ENCODE measurements around the gene BAHCC1.

BAHCC1 gene

DNA sequence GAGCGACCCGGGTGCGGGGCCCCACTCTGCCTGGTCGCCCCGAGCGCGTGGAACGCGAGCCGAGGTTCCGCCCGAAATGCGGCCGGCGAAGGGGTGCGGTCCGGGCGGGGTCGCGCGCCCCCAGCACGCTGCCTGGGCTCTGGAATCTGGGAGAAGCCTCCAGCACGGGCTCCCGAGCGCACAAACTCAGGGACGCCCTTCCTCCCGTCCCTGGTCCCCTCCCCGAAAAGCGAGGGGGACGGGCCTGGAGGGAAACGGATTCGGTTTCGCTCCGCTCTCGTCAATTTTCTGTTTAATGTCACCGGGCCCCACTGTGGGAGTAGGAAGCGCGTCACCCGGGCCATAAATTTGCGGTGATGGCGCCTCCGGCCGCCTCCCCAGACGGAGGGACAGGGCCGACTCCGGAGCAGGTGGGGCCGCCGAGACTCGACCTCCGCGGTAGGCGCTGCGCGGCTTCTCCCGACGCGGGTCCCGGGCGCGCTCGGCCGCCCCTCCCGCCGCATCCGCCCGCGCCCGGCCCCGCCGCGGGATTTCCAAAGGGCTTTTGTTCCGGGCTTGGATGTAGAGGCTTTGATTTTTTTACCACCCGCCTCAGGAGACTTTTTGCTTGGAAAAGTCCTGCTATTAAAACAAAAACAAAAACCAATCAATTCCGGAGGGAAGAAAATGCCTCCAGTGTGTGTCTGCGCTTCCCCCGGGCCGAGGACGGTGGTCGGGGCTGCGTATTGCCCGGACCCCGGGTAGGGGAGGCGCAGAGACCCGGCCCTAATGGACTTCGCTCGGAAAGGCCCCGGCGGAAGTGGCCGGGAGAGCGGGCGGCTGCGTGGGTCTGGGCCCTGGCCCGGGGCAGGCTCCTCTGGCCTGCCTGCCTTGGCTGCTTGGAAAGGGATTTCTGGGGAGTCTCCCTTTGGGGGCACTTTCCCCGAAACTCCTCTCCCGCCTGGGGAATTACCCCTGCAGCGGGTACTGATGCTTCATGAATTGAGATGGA is 7.9 kb upstream of the BAHCC1 start:
- DNase-seq: peak; percentile 82 to 89

DNA sequence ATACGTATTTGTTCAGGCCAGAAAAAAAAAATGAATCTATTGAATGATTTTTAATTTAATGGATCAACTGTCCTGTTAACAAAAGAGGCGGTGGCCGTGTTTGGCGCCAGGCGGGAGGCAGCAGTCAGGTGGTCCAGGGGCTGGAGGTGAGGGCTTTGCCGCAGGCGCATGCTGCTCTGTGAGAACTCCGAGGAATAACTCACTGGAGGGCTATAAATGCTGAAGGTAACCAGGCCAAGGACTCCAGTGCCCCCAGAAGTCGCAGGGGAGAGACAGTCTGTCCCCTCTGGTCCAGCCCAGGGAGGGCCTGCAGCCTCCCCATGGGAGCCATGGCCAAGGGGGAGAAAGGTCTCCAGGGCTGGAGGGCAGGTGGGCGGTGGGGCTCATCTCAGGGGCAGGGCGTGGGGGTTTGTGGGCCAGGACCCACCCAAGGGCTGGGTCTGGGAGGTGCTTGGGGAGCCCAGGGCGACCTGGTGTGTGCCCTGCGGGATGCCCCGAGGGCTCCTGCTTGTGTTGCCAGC is 7.1 kb upstream of the BAHCC1 start:
- no peak for DNase-seq

DNA sequence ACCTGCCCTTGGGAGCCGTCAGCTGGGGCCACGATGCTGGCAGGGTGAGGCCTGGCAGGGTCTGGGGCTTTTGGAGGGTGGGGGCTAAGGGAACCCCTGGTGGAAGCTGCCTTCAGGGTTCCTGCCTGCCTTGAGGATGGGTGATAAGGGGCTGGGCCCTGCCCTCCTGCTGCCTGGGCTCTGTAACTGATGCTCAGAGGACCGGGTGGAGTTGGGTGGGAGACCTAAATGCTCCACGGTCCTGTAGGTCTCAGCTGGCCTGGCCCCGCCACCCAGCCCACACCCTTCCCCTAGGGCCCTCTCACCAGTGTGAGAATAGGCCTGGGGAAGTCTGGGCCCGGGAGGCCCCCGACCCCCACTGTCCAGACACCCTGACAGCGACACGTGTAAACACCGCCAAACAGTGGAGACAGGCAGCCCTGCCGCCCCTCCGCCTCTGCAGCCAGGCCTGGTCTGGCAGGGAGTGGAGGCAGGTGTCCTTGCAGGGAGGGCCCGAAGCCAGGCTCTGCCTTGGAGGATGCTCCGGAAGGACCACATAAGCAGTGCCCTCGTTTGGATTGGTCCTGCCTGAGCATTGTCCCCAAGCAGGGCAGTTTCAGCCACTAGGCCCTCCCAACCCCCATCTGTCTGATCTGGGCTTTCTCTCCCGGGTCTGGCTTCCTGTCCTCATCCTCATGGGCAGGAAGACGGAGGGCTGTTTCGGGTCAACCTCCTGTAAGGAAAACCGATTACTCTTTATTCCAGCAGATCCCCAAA is 6.5 kb upstream of the BAHCC1 start:
- no peak for DNase-seq

DNA sequence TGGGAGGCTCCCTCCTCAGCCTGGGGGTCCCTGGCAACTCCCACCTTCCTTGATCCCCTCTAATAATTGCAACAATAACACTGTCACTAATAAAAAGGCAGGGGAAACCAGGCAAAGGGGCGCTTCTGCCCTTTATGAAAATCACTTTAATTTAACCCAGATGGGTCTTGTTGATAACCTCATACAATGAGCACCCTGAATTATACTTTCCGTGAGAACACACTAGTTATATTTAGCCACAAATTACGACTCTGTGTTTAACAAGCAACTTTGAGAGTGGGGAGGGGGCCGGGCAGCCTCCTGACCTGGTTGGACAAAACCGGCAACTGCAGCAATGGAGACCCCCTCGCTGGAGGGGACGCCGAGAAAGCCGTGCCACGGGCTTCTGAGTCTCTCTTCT is 5.7 kb upstream of the BAHCC1 start:
- DNase-seq: no peak

DNA sequence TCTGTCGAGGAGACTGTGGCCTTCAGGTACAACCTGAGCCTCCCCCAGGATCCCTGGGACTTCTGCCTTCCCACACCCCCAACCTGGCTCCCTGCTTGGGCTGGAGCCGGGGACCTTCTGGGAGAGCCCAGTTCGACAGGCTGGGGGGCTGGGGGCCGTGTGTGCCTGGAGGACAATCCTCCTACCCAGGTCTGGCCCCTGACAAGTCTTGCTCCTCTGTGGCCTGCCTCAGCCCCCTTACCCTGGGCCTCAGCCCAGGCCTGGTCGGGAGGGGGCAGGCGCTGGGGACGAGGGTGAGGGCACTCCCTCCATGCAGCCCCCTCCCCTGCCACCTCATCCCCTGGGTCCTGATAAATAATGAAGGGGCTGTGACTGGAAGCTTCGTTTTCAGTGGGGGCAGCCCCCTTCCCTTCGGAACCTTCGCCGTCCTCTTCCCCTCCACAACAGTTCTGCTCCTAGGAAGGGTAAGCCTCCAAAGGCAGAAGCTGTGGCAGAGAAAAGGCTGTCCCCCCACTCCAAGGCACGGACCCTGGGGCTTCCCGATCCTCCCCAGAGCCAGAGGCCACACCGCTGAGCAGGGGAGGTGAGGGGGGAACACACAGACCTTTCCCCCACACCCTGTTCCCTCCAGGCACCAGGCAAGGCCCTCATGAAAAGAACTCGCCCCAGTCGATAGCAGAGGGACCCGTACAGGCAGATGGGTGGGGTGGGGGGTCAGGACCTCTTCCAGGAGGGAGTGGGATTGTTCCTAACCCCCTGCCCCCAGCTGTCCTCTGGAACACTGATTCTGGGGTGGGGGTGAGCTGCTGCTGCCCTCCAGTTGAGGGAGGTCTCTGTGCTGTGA is 5.0 kb upstream of the BAHCC1 start:
- DNase-seq: no peak

DNA sequence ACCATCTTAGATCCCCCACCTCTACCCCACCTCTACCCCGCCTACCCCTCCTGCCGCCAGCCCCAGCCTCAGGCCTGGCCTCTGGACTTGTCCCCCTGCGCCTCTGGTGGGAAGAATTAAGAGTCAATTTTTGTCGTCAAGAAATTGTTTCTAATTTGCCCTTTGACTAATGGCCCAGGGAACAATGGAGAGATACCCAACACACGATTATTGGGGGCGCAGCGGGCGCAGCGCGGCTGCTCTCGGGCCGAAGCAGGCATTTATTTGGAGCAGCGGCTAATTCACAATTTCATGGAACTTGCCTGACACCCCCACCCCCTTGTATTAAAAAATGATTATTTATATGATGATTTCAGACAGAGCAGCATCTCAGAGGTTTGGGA is 4.4 kb upstream of the BAHCC1 start:
- DNase-seq: no peak

DNA sequence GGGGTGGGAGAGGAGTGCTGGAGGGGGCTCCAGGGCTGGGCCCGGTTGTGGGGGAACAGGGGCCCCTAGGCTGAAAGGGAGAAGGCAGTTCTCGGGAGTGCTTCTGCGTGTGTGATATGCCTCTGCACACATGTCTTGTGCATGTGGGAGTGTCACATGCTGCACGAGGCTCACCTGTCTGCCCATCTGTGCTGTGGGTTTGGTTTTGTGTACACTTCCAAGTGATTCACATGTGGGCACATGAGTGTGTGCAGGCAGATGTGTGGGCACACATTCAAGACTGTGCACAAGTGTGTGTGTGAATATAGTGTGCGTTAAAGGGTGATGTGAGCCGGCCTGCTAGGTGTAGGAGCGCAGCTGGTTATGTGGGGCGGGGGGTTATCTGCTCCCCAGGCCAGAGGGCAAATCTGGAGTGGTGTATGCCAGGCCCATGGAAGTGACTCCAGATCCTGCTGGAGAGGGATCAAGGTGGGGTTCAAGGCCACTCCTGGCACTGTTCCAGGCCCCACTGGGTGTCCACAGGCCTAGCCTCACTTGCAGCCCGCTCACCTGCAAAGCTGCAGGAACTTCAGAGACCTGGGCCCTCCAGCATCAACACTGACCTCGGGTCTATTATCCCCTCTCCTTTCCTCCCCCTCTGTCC is 3.8 kb upstream of the BAHCC1 start:
- DNase-seq: no peak

DNA sequence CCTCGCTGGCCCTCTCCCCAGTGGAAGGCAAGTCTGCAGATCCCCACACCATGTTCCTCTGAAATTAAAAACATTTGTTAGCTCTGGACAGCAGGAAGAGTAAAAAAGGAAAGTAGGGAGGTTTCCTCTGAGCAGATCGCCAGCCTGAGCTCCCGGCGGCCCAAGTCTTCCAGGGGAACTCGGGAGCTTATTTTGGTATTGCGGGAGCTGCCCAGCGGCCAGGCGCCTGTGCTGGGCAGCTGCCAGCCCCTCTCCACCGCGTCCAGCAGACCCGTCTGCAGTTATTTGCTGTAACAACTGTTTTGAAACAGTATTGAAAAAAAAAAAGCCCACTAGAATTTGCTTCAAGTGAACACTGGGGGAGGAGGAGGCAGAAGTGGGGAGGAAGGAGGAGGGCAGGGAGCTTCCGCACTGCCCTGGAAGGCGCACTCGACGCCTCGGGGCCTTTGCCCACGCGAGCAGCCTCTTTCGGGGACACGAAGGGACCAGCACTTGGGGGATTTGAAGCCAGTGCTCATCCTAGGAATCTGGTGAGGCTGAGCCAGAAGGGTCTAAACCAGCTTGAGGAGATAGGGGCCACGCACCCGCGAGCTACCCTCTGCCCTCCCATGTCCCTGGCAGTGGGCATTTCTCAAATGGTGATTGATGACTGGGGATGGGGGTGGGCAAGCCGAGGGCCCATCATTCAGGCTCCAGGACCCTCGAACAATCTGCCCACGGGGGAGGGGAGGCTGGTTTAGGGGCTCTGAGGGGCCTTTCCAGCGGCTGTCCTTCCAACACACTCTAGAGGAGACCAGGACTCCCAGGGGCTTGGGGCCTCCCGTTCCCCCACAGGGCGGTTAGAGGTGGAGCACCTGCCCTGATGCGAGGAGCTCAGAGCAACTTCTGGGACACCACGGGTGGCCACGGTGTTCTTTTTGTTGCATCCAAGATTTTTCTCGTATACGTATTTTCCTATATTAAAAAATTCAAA is 3.0 kb upstream of the BAHCC1 start:
- no peak for DNase-seq

DNA sequence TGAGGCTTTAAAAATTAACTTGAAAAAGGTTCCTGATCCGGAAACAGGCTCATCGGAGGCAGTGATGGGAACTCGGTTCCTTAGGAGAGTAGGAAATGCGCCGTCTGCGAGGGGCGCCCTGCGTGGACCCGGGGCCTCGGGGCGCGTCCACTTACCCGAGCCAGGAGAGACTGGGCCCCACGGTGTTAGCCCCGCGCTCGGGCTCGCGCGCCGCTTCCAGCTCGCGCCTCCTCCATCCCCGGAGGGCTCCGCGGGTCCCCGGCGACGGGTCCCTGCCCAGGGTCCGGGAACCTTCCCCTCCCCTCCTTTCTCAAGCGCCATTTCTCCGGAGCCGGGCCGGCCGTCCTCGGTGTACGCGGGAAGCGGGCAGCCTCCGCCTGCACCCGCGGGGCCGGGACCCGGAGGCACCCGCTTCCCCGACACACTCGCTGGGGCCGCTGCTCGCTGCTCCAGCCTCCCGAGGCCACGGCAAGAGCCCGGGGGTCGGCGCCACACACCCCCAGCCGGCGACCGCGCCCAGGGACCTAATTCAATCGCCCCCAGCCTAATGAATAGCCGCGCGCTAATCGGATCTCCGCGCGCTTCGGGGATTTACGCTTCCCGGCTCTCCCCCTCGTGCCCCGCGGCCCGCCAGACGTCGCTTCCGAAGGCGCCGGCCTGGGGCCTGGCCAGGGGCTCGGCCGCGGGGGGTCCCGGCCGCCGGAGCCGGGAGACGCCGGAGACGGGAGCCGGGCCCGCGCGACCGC is 2.2 kb upstream of the BAHCC1 start:
- peak in 1 of 2 donors; percentile 20 for DNase-seq

DNA sequence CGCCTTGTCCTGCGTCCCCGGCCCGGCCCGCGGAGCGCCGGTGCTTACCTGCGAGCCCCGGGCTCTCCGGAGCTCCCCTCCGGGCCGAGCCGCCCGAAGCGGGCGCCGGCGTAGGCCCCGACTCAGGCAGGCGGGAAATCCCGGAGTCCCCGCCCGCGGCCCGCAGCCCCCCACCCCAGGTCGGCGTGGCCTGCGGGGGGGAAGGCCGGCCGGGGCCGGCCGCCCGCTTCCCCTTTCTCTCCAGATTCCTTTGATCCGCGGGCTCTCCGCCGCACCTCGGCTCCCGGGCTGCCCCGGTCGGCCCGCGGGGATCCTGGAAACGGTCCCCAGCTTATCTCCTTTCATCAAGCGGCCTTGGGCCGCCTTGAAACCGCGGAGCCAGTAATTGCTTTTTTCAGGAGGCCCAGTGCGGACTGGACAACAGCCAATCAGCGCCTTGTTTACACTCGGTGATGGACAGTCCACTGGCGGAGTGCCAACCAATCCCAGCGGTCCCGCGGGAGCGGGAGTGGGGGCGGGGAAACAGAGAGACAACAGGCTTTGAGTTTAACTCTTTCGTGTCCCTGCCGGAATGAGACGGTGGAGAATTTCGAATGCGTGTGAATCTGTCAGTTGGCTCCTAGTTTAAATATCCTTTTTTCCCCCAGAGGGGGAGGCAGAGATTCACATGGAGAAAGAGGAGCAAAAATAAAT is 1.4 kb upstream of the BAHCC1 start:
- DNase-seq: peak; percentile 98 to 100

DNA sequence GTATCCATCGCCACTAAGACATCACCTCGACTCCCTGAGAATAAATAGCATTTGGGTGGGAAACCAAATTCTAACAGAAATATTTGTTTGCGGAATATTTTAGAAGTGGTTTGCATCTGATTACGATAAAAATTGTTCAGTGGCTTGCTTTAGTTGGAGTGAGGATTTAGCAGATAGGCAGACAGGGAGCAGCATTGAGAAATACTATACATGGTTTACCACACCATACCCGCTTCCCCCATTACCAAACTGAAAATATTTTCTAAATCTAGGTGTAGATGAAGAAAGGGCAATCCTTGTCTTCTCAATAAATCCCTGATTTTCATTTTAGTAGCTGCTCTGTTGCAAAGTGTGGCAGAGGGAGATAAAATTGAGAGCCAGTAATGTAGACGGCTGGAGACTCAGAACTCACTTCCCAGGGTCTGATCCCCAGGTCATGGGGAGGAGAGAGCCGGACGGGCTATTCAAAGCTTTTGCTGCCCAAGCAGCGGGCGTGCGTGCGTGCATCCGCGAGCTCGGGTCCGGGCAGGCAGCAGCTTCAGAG is 808 bp upstream of the BAHCC1 start:
- no peak for DNase-seq

DNA sequence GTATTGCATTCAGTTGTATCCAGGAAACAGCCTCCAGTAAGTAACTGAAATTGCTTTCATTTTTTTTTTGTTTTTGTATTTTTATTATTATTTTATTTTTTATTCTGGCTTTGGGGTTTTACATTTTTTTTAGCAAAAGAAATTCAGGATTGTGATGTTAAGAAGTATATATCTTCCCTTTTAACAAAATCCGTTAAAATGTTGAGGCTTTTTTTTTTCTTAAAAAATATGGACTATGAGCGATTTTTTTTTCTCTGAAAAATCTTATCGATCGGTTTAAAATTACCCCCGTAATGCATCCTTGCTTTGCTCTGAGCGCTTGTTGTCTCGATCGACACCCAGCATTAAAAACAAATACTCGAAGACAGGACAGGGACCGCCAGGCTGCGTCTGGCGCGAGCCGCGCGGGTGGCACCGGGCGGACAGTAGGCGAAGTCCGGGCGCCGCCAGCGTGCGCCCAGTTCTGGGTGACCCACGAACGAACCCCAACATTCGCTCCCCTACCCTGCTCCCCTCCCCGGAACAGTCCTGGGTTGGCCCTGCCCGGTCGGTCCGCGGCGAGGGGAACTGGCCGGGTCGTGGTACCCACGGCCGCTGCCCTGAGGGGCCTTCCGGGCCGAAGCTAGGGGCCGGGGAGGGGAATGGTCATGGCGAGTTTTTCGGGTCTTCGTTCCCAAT is 482 bp downstream of the BAHCC1 start:
- DNase-seq: no peak

DNA sequence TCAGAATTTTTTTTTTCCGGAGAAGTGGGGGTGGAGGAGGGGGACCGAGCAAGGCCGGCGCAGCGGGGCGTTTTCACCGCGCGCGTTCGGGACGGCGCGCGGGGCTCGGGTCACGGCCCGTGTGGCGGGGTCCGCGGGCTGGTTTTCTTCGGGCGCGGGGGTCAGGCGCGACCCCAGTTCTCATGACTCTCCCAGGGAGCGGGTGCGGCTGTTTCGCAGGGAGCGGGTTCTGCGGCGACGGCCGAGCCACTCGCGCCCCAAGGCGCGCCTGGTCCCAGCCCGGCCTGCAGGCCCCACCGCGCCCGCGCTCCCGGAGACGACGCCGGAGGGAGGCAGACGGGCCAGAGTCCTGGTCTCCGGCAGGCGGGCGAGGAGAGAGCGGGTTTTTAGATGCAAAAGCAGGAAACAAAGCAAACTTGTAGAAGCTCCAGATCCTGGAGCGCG is 1.0 kb downstream of the BAHCC1 start:
- DNase-seq: no peak

DNA sequence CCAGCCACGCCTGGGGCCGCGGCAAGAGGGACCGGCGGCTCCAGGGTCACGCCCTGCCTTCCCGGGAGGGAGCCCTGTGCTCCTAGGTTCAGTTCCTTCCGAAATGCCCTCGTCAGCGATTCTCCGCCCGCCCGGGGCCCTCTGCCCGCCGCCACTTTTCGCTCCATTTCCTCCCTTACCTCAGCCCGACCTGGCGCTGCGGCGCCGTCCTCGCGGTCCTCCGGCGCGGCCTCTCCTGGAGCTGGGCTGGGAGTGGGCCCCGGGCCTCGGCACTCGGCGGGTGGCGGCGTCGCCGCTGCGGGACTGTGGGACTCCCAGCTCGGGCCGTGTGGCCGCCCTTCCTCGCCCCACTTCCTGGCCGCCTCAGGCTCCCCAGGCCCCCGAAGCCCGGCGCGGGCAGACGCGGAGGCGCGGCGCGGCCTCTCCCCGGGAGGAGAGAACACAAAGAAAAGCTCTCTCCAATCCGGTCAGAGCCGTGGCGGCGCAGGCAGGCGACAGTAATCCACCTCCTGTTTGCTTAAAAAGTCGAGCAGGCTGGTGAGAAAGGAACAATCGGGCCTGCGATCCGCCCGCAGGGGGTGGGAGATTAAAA is 1.6 kb downstream of the BAHCC1 start:
- DNase-seq: peak; percentile 44 to 58

DNA sequence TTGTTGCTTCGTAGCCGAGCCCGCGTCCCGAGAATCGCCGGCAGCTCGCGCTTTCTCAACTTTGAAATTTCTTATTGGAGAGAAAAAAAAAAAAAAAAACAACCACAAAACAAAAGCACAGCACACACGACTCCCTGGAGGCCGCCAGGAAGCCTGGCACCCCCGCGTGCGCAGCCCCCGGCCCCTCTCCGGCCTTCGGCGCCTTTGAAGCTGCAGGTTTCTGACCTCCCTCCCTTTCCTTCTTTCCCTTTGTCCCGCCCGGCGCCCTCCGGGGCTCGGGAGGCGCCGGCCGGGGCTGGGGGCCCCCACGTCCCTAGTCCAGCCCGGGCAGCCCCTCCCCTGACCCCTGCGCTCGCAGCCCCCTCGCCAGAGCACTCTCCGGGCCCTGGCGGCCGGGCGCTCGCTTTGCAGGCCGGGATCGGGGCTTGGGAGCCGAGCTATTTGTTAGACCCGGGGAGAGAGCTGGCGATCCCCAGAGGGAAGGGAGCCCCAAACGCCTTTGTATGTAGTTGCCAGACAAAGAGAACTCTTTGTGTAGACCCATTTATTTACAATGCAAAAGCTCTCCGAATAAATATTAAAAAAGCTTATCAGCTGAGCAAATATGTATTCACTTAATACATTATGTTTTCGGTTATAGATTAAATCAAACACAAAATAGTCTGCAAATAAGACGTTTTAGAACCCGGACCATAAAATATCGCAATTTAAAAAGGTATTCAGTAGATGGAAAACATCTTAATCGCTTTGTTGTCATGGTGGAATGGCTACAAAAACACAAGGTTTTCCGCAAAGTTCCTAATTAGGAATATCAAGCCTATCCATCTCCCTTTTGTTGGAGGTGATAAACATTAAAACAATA is 2.3 kb downstream of the BAHCC1 start:
- DNase-seq: peak in 1 of 2 donors; percentile 63

DNA sequence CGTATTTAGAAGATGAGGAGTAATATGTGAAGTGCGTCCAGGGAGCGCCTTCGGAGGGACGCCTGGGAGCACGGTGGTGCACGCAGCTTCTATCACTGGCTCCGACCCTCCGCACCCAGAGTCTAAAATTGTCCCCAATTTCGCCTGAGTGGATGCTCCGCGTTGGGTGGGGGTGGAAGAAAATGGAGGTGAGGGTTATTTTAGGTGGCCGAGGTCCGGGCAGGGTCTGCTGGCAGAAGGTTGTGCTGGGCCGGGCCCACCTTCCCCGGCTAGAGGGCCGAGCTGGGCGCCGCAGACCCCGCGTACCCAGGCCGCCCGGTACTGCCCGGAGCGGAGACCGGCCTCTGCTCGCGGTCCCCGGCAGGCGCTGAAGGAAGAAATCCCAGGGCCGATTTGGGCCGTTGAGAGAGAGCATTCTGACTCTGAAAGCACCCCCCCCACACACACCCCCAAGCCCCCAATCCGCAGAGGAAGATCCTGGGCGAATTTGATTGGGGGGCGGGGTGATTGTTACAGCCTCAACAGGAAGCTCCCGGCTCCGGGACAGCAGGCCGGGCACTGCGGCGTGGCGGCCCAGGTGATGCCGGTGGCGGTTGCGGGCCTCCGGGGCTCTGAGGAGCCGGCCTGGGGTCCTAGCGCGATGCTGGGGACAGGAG is 3.0 kb downstream of the BAHCC1 start:
- DNase-seq: no peak

Data from inflammatory macrophage treated with lipopolysaccharide for 1 hour (primary cell).